Neuron (in vitro differentiated cells): ENCODE measurements around the gene PSMA5.
"Not testable (repeated sequence)": the region's sequence is repeated elsewhere in the genome, so short reads cannot be mapped to it uniquely, and the experiment has no call there.

Experiments
- H2AFZ ChIP-seq: one replicate; pipeline ENCODE4 v1.6.1; 2013; ENCODE audit warnings: low read depth, mild to moderate bottlenecking, inconsistent platforms, low read length, moderate library complexity
- H3K27me3 ChIP-seq: one replicate; pipeline ENCODE4 v1.6.1; 2013; ENCODE audit warnings: low read length; ENCODE audit not compliant: insufficient read depth
- H3K36me3 ChIP-seq: one replicate; pipeline ENCODE4 v1.6.1; 2013; ENCODE audit warnings: low read length; ENCODE audit not compliant: insufficient read depth
- H3K4me1 ChIP-seq: one replicate; pipeline ENCODE4 v1.6.1; 2013; ENCODE audit warnings: low read length; ENCODE audit not compliant: insufficient read depth
- H3K4me3 ChIP-seq: 2 replicates; pipeline ENCODE4 v1.5.1; 2013; ENCODE audit warnings: mild to moderate bottlenecking, low read length, moderate library complexity
- H3K9me3 ChIP-seq: one replicate; pipeline ENCODE4 v1.6.1; 2013; ENCODE audit warnings: low read length

PSMA5 gene

GRCh38 chr1:109426281-109427170, at the start of gene PSMA5:
Gene PSMA5 (minus strand): TSS chr1:109426448. CDS start chr1:109426330, 118 bp downstream.
- no peaks in the 10 kb centered on the region for H3K27me3 ChIP-seq
- H3K4me3 ChIP-seq, result peak within 1 kb of the TSS; percentile 86
- H3K9me3 ChIP-seq, result no peaks in the 10 kb centered on the region
- H2AFZ ChIP-seq, result peak within 1 kb of the TSS; percentile 81
- H3K4me1 ChIP-seq, result peaks cover 13% of the 10 kb centered on the region
- peaks cover 2% of the 10 kb centered on the region for H3K36me3 ChIP-seq

DNA sequence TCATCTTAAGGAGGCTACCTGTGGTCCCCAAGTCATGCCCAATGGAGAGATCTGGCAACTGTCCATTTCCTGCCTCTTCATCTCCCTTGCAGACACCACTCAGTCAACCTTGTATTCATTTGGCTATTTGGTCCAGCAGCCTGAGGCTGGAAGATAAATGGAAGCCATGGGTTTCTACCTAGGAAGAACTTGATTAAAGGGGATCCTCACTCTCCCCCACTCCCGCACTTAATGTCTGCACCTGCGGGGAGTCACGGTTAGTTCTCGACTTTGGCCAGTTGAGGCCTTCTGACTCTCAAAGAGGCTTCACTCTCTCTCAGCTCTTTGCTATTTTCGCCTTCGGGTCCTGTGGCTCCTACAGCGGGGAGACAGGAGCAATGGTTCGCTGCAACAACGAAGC, 49.0 kb upstream of the PSMA5 start:
- Histone ChIP-seq H3K9me3 (peaks cover 2% of the 10 kb centered on the region), H2AFZ (no peak overlapping the region), H3K4me3 (no peak overlapping the region), H3K36me3 (no peaks in the 10 kb centered on the region), H3K4me1 (no peaks in the 10 kb centered on the region), H3K27me3 (peaks cover 49% of the 10 kb centered on the region)

- no peaks in the 10 kb centered on the region for H3K36me3 ChIP-seq
- H3K9me3 ChIP-seq, result peaks cover 2% of the 10 kb centered on the region
- H3K4me1 ChIP-seq, result no peaks in the 10 kb centered on the region
- no peak overlapping the region for H3K4me3 ChIP-seq
- H3K27me3 ChIP-seq, result peaks cover 49% of the 10 kb centered on the region
- no peak overlapping the region for H2AFZ ChIP-seq
Measured at GRCh38 chr1:109474697-109475096, 48.4 kb upstream of the PSMA5 start.

DNA sequence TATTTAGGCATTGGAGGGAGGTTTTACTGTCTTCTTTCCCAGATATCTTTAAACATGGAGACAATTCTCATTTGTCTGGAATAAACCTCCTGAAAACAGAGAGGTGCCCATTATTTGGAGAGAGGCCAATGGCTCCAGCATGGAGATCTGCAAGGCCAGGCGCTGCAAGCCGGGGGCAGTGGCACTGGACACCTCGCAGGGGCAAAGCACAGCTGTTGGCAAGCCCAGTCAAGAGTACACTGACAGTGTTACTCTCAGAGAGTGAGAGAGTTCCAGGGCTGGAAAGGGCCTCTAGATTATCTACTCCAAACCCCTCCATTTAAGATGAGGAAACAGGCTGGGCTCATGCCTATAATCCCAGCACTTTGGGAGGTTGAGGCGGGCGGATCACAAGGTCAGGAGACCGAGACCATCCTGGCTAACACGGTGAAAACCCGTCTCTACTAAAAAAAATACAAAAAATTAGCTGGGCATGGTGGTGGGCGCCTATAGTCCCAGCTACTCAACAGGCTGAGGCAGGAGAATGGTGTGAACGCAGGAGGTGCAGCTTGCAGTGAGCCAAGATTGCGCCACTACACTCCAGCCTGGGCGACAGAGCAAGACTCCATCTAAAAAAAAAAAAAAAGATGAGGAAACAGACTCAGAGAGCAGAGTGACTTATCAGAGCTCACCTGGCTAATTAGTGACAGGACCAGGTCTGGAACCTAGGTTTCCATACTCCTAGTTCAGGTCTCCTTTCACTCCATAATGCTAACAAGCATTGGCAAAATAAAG, 47.2 kb upstream of the PSMA5 start:
- peaks cover 50% of the 10 kb centered on the region for H3K27me3 ChIP-seq
- H3K36me3 ChIP-seq, H3K9me3 ChIP-seq, H3K4me3 ChIP-seq, H2AFZ ChIP-seq, H3K4me1 ChIP-seq: not testable (repeated sequence)

DNA sequence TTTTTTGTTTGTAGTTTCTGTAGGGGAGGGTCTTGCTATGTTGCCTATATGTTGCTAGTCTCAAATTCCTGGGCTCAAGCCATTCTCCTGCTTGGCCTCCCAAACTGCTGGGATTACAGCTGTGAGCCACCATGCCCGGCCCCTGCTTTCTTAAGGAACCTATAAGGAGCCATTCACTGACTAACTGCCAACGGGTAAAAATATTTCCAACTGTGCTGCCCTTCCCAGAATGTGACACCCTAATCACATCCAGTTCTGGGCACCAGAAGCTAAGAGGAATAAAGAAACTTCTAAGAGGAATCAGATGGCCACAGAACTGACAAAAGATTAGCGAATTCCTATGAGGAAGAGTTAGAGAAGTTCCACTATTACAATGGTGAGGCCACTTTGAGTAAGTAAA, 46.5 kb upstream of the PSMA5 start:
- H3K36me3 ChIP-seq, result no peaks in the 10 kb centered on the region
- H3K4me1 ChIP-seq, result no peaks in the 10 kb centered on the region
- no peak overlapping the region for H3K4me3 ChIP-seq
- peaks cover 52% of the 10 kb centered on the region for H3K27me3 ChIP-seq
- H2AFZ ChIP-seq, result no peak overlapping the region
- H3K9me3 ChIP-seq, result peaks cover 2% of the 10 kb centered on the region

GRCh38 chr1:109470245-109470644, 44.0 kb upstream of the PSMA5 start:
- Histone ChIP-seq H3K4me3 (no peak overlapping the region), H2AFZ (no peak overlapping the region), H3K4me1 (peaks cover 4% of the 10 kb centered on the region), H3K9me3 (no peaks in the 10 kb centered on the region), H3K27me3 (peaks cover 56% of the 10 kb centered on the region), H3K36me3 (no peaks in the 10 kb centered on the region)

DNA sequence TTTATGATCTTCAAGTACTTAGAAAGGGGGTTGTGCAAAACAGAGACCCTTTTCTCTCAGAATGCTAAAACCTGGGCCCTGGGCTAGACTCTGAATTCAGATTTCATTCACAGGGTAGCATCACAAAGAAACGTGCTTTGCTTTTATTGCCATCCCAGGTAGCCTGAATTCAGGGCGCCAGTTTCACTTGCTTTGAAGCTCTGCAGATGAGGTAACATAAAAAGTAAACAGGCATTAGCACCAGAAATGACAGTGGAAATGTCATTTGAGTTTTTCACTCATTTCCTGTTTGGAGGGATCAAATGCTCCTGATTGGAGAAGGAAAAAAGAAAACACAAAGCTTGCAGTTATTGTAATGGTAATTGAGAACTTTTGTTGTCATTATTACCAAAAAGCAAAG, 42.7 kb upstream of the PSMA5 start:
- H3K9me3 ChIP-seq, result no peaks in the 10 kb centered on the region
- H3K36me3 ChIP-seq, result no peaks in the 10 kb centered on the region
- H3K27me3 ChIP-seq, result peaks cover 63% of the 10 kb centered on the region
- H3K4me1 ChIP-seq, result peaks cover 4% of the 10 kb centered on the region
- no peak overlapping the region for H3K4me3 ChIP-seq
- H2AFZ ChIP-seq, result no peak overlapping the region

- no peaks in the 10 kb centered on the region for H3K9me3 ChIP-seq
- peaks cover 4% of the 10 kb centered on the region for H3K4me1 ChIP-seq
- no peaks in the 10 kb centered on the region for H3K36me3 ChIP-seq
- H3K4me3 ChIP-seq, result no peak overlapping the region
- H2AFZ ChIP-seq, result no peak overlapping the region
- peaks cover 68% of the 10 kb centered on the region for H3K27me3 ChIP-seq
Measured at GRCh38 chr1:109468061-109468460, 41.8 kb upstream of the PSMA5 start.

DNA sequence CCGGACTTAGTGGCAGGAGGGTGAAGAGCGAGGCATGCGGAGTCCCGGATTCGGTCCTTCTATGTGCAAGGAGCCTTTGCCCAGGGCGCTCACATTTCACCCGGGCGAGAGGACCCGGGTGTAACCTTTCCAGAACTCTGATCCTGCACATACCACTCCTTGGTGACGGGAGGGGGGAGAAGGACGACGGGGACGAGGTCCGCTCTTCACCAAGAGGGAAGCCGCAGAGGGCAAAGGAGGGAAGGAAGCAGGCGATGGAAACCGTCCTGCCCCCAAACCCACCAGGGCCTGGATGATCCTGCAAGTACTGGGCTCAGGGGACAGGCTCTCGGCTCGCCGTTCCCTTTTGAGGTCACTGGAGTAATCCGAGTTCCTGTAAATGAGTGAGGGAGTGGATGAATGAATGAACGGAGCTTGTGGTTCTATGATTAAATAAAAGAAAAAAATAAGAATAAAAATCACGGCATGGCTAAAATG, 41.1 kb upstream of the PSMA5 start:
- H3K27me3 ChIP-seq, result peaks cover 69% of the 10 kb centered on the region
- no peak overlapping the region for H2AFZ ChIP-seq
- no peaks in the 10 kb centered on the region for H3K36me3 ChIP-seq
- no peak overlapping the region for H3K4me3 ChIP-seq
- peaks cover 4% of the 10 kb centered on the region for H3K4me1 ChIP-seq
- no peaks in the 10 kb centered on the region for H3K9me3 ChIP-seq

DNA sequence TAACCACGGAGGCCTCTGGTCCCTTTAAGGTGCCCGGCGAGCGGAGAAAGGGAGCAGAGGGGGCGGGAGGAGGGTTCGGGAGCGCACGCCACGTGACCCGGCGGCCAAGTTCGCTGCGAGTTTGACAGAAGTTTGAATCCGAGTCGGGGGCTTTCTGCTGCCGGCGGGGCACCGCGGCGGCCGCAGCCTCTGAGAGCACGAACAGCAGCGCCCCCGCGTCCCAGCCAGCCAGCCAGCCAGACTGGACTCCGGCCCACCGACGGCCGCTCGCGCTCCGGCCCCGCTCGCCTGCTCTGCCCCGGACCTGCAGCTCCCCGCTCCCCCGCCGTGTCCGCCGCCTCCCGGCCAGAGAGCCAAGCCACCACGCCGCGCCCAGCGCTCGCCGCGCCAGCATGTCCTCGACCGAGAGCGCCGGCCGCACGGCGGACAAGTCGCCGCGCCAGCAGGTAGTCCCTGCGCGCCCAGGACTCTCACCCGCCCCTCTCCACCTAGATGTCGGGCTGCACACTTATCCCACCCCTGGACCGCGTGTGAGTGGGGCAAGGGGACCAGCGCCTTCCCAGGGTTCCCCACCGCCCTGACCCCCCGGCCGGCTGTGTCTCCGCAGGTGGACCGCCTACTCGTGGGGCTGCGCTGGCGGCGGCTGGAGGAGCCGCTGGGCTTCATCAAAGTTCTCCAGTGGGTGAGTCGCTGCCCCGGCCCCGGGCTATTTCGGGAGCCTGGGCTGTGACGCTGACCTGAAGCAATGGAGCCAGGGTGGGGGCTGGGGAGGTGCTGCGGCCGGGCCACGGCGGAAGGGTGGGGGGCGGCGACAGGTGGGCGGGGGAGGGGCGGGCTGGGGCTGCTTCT, 40.4 kb upstream of the PSMA5 start, which contains the start of gene SYPL2:
TSS of gene SYPL2 (plus strand) at position 95 of the 849 bp plus-strand sequence. CDS start at position 393, 298 bp downstream.
- Histone ChIP-seq H2AFZ (peak within 1 kb of the TSS; percentile 70), H3K4me3 (peak within 1 kb of the TSS; percentile 48), H3K27me3 (peaks cover 69% of the 10 kb centered on the region), H3K36me3 (no peaks in the 10 kb centered on the region), H3K4me1 (peaks cover 4% of the 10 kb centered on the region), H3K9me3 (no peaks in the 10 kb centered on the region)

DNA sequence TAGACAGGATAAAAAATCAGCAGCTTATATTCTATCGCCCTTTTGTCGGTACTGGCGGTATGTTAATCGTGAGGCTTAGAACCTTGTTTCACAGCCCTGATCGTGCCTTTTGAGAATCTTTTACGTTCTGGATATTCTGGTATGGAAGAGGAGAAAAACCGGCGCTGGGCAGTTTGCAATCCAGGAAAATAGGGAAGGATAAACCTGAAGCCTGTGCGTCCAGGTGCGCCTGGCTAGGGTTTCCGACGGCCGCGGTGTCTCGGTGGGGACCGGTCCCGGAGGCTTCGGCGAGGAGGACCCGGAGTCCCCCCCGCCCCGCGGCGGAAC, 39.8 kb upstream of the PSMA5 start:
- H2AFZ ChIP-seq, result peak overlapping the region; percentile 70
- peaks cover 4% of the 10 kb centered on the region for H3K4me1 ChIP-seq
- no peaks in the 10 kb centered on the region for H3K9me3 ChIP-seq
- peaks cover 72% of the 10 kb centered on the region for H3K27me3 ChIP-seq
- peak overlapping the region; percentile 48 for H3K4me3 ChIP-seq
- no peaks in the 10 kb centered on the region for H3K36me3 ChIP-seq

GRCh38 chr1:109457819-109458218, 31.6 kb upstream of the PSMA5 start:
- no peaks in the 10 kb centered on the region for H3K36me3 ChIP-seq
- no peak overlapping the region for H3K4me3 ChIP-seq
- H3K27me3 ChIP-seq, result peaks cover 5% of the 10 kb centered on the region
- no peak overlapping the region for H2AFZ ChIP-seq
- peaks cover 3% of the 10 kb centered on the region for H3K9me3 ChIP-seq
- no peaks in the 10 kb centered on the region for H3K4me1 ChIP-seq
